ENCODE measurements around the gene DNM3.

The DNM3 gene

DNA sequence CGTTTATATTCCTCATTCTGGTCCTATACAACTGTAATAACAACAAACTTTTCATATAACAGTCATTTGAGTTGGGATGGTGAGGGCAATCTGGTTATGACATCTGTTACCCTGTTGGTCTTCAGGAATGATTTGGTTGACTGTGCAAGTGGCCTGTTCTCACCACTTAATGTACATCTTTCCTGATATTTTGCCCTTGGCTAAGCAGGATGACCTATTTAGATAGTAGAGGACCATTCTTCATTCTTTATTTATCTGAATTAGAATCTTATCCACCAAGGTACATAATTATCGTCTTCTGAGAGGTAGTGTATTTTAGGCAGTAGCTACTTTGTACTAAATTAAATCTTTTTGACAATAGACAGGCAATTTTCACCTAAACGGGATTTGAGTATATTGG is 154.3 kb downstream of the DNM3 start:
- TF ChIP-seq, protein P1, sequence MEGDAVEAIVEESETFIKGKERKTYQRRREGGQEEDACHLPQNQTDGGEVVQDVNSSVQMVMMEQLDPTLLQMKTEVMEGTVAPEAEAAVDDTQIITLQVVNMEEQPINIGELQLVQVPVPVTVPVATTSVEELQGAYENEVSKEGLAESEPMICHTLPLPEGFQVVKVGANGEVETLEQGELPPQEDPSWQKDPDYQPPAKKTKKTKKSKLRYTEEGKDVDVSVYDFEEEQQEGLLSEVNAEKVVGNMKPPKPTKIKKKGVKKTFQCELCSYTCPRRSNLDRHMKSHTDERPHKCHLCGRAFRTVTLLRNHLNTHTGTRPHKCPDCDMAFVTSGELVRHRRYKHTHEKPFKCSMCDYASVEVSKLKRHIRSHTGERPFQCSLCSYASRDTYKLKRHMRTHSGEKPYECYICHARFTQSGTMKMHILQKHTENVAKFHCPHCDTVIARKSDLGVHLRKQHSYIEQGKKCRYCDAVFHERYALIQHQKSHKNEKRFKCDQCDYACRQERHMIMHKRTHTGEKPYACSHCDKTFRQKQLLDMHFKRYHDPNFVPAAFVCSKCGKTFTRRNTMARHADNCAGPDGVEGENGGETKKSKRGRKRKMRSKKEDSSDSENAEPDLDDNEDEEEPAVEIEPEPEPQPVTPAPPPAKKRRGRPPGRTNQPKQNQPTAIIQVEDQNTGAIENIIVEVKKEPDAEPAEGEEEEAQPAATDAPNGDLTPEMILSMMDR (IDR thresholded peaks at IDR 0.05; ENCODE audit: insufficient read depth, low read length, poor library complexity, severe bottlenecking) = no peak
- H3K36me3 ChIP-seq (ENCODE audit: control insufficient read depth, insufficient read depth, low read length) = no peaks in the 10 kb centered on the region
- DNase-seq (ENCODE audit: extremely low read depth, insufficient read length) = no peak
- H3K4me3 ChIP-seq (replicated peaks; ENCODE audit: low read depth, low read length) = no peak overlapping the region
- no peaks in the 10 kb centered on the region for H3K27me3 ChIP-seq (replicated peaks; ENCODE audit: control insufficient read depth, insufficient read depth, low read length)

DNA sequence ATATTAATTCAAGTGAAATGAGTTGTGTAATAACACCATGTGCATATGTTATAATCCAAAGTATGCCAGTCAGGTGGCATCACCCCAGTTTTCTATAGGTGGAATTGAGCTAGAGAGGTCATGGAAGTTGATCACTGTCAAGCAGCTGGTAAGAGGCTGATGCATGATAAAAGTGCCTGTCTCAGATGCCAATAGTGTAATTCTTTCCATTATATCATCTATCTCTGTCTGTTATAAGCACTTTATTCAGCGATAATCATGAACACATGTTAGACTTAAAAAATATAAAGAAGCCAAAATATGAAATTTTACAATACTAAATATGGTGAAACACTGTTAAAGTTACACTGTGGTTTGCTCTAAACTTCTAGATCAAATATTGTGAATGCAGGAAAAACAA is 156.6 kb downstream of the DNM3 start:
- TF ChIP-seq, protein P1 (IDR thresholded peaks at IDR 0.05; ENCODE audit: insufficient read depth, low read length, poor library complexity, severe bottlenecking) = no peak
- Histone ChIP-seq H3K27me3 (replicated peaks; ENCODE audit: control insufficient read depth, insufficient read depth, low read length) (no peaks in the 10 kb centered on the region), H3K36me3 (ENCODE audit: control insufficient read depth, insufficient read depth, low read length) (no peaks in the 10 kb centered on the region)

DNA sequence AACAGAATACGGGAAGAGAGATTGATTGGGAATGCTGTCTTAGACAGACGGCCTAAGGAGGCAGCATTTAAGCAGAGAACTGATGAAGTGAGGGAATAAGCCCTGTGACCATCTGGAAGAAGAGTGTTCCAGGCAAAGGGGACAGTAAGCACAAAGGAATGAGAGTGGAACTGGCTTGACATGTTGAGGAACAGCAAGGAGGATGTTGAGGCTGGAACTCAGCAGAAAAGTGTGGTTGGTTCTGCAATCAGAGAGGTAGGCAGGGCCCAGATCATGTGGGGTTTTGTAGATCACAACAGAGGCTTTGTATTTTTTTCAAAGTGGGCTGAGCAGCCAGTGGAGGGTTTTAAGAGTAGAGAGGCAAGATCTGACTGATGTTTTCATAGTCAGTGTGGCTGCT is 157.4 kb downstream of the DNM3 start:
- TF ChIP-seq, protein P1 (IDR thresholded peaks at IDR 0.05; ENCODE audit: insufficient read depth, low read length, poor library complexity, severe bottlenecking) = no peak
- H3K27me3 ChIP-seq (replicated peaks; ENCODE audit: control insufficient read depth, insufficient read depth, low read length) = no peaks in the 10 kb centered on the region
- H3K4me3 ChIP-seq (replicated peaks; ENCODE audit: low read depth, low read length) = no peak overlapping the region
- H3K36me3 ChIP-seq (ENCODE audit: control insufficient read depth, insufficient read depth, low read length) = no peaks in the 10 kb centered on the region
- DNase-seq (ENCODE audit: extremely low read depth, insufficient read length) = no peak

More for the DNA sequence above, 156.6 kb downstream of the DNM3 start:
- no peak for DNase-seq (ENCODE audit: extremely low read depth, insufficient read length)
- H3K4me3 ChIP-seq (replicated peaks; ENCODE audit: low read depth, low read length) = no peak overlapping the region

DNA sequence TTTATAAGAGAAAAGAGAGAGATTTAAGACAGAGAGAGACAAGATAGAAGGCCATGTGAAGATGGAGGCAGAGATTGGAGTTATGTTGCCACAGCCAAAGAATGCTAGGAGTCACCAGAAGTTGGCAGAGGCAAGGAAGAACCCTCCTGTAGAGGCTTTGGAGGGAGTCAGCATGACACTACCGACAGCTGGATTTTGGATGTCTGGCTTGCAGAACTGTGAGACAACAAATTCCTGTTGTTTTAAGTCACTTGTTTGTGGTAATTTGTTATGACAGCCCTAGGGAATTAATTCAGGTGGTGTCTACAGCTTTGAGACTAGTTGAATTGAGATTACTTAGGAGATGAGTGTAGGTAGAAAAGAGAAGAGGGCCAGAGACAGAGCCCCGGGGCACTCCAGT is 158.5 kb downstream of the DNM3 start:
- Histone ChIP-seq H3K27me3 (replicated peaks; ENCODE audit: control insufficient read depth, insufficient read depth, low read length) (no peaks in the 10 kb centered on the region), H3K36me3 (ENCODE audit: control insufficient read depth, insufficient read depth, low read length) (no peaks in the 10 kb centered on the region), H3K4me3 (replicated peaks; ENCODE audit: low read depth, low read length) (no peak overlapping the region)
- TF ChIP-seq, protein P1 (IDR thresholded peaks at IDR 0.05; ENCODE audit: insufficient read depth, low read length, poor library complexity, severe bottlenecking) = no peak
- DNase-seq (ENCODE audit: extremely low read depth, insufficient read length) = no peak

DNA sequence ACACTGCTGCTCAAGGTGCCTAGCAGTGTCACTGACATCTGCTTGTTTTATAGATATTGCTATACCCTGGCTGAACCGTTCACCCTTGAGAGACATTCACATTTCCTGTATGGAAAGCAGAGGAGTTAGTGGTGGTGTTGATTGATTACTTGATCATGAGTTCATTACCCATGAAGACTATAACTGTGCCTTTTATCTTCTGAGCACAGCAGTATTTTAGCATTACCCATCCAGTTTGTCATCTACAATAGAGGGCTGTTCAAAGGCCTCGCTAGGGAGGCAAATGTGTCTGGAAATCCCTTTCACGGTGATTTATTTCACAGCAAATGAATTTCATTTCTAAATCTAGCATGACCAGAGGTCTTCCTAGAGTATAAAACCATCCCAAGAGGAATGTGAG is 160.0 kb downstream of the DNM3 start:
- no peak for DNase-seq (ENCODE audit: extremely low read depth, insufficient read length)
- TF ChIP-seq, protein P1 (IDR thresholded peaks at IDR 0.05; ENCODE audit: insufficient read depth, low read length, poor library complexity, severe bottlenecking) = no peak
- Histone ChIP-seq H3K36me3 (ENCODE audit: control insufficient read depth, insufficient read depth, low read length) (no peaks in the 10 kb centered on the region), H3K4me3 (replicated peaks; ENCODE audit: low read depth, low read length) (no peak overlapping the region), H3K27me3 (replicated peaks; ENCODE audit: control insufficient read depth, insufficient read depth, low read length) (no peaks in the 10 kb centered on the region)

DNA sequence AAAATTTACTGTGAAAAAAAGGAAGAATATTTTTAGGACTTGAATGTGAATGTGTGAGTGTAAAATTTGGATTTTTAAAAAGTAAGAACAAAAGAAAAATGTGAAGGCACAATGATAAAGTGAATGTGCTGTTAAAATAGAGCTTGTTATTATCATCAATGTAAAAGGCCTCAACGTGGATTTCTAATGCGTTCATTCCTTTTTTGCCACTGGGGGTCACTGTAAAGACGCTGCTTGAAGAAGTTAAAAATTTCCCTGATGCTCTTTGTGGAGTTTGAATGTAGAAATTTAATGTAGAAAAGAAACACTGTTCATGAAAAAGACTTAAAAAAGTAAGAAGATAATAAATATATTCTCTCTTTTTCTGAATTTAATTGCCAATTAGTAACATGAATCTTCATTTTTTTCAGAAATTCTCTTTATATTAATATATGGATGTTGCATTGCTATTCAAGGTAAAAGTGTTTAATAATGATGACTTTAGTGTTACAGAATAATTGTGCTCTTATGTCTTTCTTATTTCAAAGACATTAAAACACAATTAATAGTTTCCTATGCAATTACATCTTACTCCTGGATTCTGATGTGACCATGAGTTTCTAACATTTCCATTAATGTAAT is 161.5 kb downstream of the DNM3 start:
- DNase-seq (ENCODE audit: extremely low read depth, insufficient read length) = no peak
- TF ChIP-seq, protein P1 (IDR thresholded peaks at IDR 0.05; ENCODE audit: insufficient read depth, low read length, poor library complexity, severe bottlenecking) = peak; percentile 76
- Histone ChIP-seq H3K27me3 (replicated peaks; ENCODE audit: control insufficient read depth, insufficient read depth, low read length) (no peaks in the 10 kb centered on the region), H3K36me3 (ENCODE audit: control insufficient read depth, insufficient read depth, low read length) (no peaks in the 10 kb centered on the region), H3K4me3 (replicated peaks; ENCODE audit: low read depth, low read length) (no peak overlapping the region)
